Fibroblast of lung (primary cell): Measurements from ENCODE around the gene DPP10. TPM values are rescaled to one million over a fixed set of nuclear protein-coding genes. Genes with fewer than 3 reads are reported as not detected.

ENCODE experiments used
- DNase-seq, 2 donors: peaks; one replicate each; pipeline versions ENCODE4 v3.0.0 to v3.0.0-alpha.2; 2010; ENCODE audit warnings: low read depth in 2 of 2
- H2AFZ ChIP-seq: 2 replicates; pipeline ENCODE4 v1.5.1; 2012; ENCODE audit warnings: low read length, control low read depth, inconsistent platforms
- H3K27ac ChIP-seq: 2 replicates; pipeline ENCODE4 v1.5.1; 2011; ENCODE audit warnings: low read length, control low read depth; ENCODE audit not compliant: insufficient read depth
- H3K27me3 ChIP-seq: 2 replicates; pipeline ENCODE4 v1.5.1; 2011; ENCODE audit warnings: mild to moderate bottlenecking, low read length; ENCODE audit not compliant: control insufficient read depth, insufficient read depth
- H3K36me3 ChIP-seq: 2 replicates; pipeline ENCODE4 v1.5.1; 2011; ENCODE audit warnings: low read length; ENCODE audit not compliant: control insufficient read depth, insufficient read depth
- H3K4me1 ChIP-seq: 2 replicates; pipeline ENCODE4 v1.5.1; 2011; ENCODE audit warnings: low read length; ENCODE audit not compliant: control insufficient read depth, insufficient read depth; ENCODE audit errors: extremely low read depth
- H3K4me2 ChIP-seq: 2 replicates; pipeline ENCODE4 v1.5.1; 2011; ENCODE audit warnings: low read length, control low read depth; ENCODE audit not compliant: insufficient read depth; ENCODE audit errors: extremely low read depth
- H3K4me3 ChIP-seq, 4 experiments: fragments of 200-600 bp in 1 of 4; sonication (generic) in 1 of 4; replicated peaks in 1 of 4; 2 replicates each; pipeline ENCODE4 v1.5.1; 2011 to 2016; ENCODE audit warnings: low read length in 4 of 4, low read depth in 3 of 4, mild to moderate bottlenecking in 3 of 4, control low read depth in 2 of 4, inconsistent platforms in 1 of 4, mixed read lengths in 1 of 4; ENCODE audit not compliant: insufficient read depth in 1 of 4; ENCODE audit errors: control extremely low read depth in 1 of 4
- H3K79me2 ChIP-seq: 2 replicates; pipeline ENCODE4 v1.5.1; 2012; ENCODE audit warnings: mild to moderate bottlenecking, low read length, inconsistent platforms; ENCODE audit not compliant: control insufficient read depth, insufficient read depth
- H3K9ac ChIP-seq: 2 replicates; pipeline ENCODE4 v1.5.1; 2011; ENCODE audit warnings: mild to moderate bottlenecking, low read length, control low read depth; ENCODE audit not compliant: insufficient read depth
- H3K9me3 ChIP-seq: 2 replicates; pipeline ENCODE4 v1.5.1; 2012; ENCODE audit warnings: low read depth, low read length; ENCODE audit not compliant: control insufficient read depth, insufficient read depth
- H4K20me1 ChIP-seq: 2 replicates; pipeline ENCODE4 v1.5.1; 2011; ENCODE audit warnings: low read length; ENCODE audit not compliant: control insufficient read depth, insufficient read depth; ENCODE audit errors: extremely low read depth
- EZH2 ChIP-seq: IDR thresholded peaks from 2 replicates; pipeline ENCODE4 v1.5.1; 2012; ENCODE audit warnings: low read length, control low read depth, mild to moderate bottlenecking; ENCODE audit errors: missing control alignments
- polyA plus RNA-seq, 2 donors: library from polyadenylated mRNA; depleted of rRNA in 1 of 2; stranded (reverse) in 1 of 2; unstranded in 1 of 2; fragments of >200 nt; gene quantifications; 2 replicates each; pipeline ENCODE4 v1.2.1, GENCODE V29; 2011 to 2012; ENCODE audit warnings: missing spikeins in 1 of 2
- total RNA-seq: library from RNA; depleted of rRNA; stranded (reverse); fragments of >200 nt; gene quantifications from 2 replicates; pipeline ENCODE4 v1.2.1, GENCODE V29; 2014
- TF ChIP-seq, protein P1 (sequence below), 2 donors: IDR thresholded peaks in 1 of 2; conservative IDR thresholded peaks in 1 of 2; 1 replicate in 1 of 2; 2 replicates in 1 of 2; pipeline ENCODE4 v1.5.1; 2011 to 2012; ENCODE audit warnings: low read length in 2 of 2, control low read depth in 1 of 2, inconsistent platforms in 1 of 2, low read depth in 1 of 2, mild to moderate bottlenecking in 1 of 2

Gene DPP10
- total and polyA plus RNA-seq, 2 donors (not counting 1 experiment from before 2014, with no cell fraction given) = not detected

DNA sequence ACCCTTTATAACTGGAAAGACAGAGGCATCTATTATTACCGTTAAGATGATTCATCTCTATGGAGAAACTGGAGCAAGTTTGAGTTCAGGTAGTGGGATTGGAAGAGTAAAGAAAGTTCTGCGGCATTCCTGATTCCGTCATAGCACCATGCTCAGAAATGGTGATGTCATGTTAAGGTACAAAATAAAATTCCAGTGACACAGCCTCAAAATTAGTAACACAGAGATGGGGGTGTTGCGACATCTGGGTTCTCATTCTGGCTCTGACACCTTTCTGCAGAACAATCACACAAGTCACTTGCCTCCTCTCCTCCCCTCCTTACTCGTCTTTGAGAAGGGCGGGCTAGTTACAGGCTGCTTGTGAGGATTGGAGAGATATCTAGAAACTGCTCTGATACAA lies 105.7 kb downstream of the DPP10 start:
- H3K79me2 ChIP-seq = no peaks in the 10 kb centered on the region
- H3K4me3 ChIP-seq = no peak overlapping the region

DNA sequence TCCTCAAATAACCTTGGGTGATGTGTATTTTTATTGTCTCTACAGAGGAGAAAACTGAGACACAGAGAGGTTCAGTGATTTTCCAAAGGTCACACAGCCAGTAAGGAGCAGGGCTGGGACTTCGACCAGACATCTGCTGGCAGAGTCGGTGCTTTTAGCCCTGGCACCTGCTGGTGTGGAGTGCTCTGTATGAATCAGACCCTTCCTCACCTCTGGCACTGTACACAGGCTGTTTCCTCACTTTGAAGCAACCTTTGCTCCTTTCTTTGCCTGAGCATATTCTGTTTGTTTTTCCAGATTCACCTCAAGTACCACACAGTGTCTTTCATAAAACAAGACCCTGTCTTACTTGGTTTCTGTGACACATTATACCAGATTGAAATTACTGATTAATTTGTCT lies 107.9 kb downstream of the DPP10 start:
- DNase-seq = no peak
- Histone ChIP-seq H3K9ac (no peak overlapping the region), H3K4me1 (no peaks in the 10 kb centered on the region), H3K27ac (no peak overlapping the region), H3K36me3 (no peaks in the 10 kb centered on the region), H3K4me3 (no peak overlapping the region), H3K9me3 (no peaks in the 10 kb centered on the region), H4K20me1 (no peaks in the 10 kb centered on the region), H3K27me3 (no peaks in the 10 kb centered on the region), H2AFZ (no peak overlapping the region), H3K79me2 (no peaks in the 10 kb centered on the region), H3K4me2 (no peak overlapping the region)
- TF ChIP-seq, protein P1, sequence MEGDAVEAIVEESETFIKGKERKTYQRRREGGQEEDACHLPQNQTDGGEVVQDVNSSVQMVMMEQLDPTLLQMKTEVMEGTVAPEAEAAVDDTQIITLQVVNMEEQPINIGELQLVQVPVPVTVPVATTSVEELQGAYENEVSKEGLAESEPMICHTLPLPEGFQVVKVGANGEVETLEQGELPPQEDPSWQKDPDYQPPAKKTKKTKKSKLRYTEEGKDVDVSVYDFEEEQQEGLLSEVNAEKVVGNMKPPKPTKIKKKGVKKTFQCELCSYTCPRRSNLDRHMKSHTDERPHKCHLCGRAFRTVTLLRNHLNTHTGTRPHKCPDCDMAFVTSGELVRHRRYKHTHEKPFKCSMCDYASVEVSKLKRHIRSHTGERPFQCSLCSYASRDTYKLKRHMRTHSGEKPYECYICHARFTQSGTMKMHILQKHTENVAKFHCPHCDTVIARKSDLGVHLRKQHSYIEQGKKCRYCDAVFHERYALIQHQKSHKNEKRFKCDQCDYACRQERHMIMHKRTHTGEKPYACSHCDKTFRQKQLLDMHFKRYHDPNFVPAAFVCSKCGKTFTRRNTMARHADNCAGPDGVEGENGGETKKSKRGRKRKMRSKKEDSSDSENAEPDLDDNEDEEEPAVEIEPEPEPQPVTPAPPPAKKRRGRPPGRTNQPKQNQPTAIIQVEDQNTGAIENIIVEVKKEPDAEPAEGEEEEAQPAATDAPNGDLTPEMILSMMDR (conservative IDR thresholded peaks at IDR 0.05 in 1 of 2, IDR thresholded peaks at IDR 0.05 in 1 of 2; ENCODE audit: low read depth in 1 of 2, low read length in 2 of 2) = no peak
- TF ChIP-seq EZH2 = no peak

More for the DNA sequence above, 105.7 kb downstream of the DPP10 start:
- TF ChIP-seq, protein P1 (conservative IDR thresholded peaks at IDR 0.05 in 1 of 2, IDR thresholded peaks at IDR 0.05 in 1 of 2; ENCODE audit: low read depth in 1 of 2, low read length in 2 of 2) = no peak
- Histone ChIP-seq H3K4me1 (no peaks in the 10 kb centered on the region), H2AFZ (no peak overlapping the region), H3K9ac (no peak overlapping the region), H3K9me3 (no peaks in the 10 kb centered on the region), H4K20me1 (no peaks in the 10 kb centered on the region), H3K27me3 (no peaks in the 10 kb centered on the region), H3K36me3 (no peaks in the 10 kb centered on the region), H3K4me2 (no peak overlapping the region), H3K27ac (no peak overlapping the region)
- no peak for DNase-seq

DNA sequence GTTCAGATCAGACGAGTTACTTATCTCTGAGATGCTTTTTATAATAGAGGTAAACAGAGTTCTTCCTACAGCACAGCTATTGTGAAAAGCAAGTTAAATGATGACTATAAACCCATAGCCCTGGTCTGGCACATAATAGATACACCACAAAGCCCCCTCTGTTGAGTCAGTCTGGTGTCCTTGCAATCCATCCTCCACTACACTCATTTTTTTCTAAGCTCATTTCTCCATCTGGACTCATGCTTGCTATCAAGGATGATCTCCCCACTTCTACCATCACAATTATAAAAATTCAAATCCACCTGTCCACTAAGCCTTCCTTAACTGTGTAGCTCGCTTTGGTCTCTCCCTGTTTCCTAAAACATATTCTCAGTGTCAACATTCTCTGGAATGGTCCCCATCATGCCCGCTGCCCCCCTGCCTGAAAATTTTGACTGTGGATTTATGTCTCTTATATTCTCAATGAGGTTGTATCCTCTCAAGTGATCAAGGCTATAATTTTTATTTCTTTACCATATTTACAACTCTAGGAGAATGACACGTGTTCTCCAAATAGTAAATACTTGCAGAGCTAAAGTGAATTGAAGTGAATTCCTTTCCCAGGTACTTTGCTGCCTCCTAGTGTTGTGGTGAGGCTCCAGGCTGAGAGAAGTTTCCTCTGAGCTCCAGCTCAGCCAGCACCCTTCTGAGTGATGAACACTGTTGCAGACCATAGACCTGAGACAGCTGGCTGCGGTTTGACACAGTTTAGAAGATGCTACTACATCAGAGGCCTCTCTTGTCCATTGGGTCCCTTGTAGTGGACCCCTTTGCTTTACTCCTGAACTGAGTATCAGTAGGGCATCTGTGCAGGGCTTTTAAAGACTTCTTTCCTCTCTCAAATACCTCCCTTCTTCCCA lies 108.7 kb downstream of the DPP10 start:
- Histone ChIP-seq H3K4me3 (no peak overlapping the region), H3K27me3 (no peaks in the 10 kb centered on the region), H3K9ac (no peak overlapping the region), H4K20me1 (no peaks in the 10 kb centered on the region), H3K79me2 (no peaks in the 10 kb centered on the region), H3K27ac (no peak overlapping the region), H3K9me3 (no peaks in the 10 kb centered on the region), H3K4me1 (no peaks in the 10 kb centered on the region), H2AFZ (no peak overlapping the region), H3K4me2 (no peak overlapping the region), H3K36me3 (no peaks in the 10 kb centered on the region)
- DNase-seq = peak; percentile 22 to 47
- TF ChIP-seq, protein P1 (conservative IDR thresholded peaks at IDR 0.05 in 1 of 2, IDR thresholded peaks at IDR 0.05 in 1 of 2; ENCODE audit: low read depth in 1 of 2, low read length in 2 of 2) = peak; percentile 57 to 65
- TF ChIP-seq EZH2 = no peak
